Measurements from ENCODE around the gene PRSS27. TPM values are rescaled to one million over a fixed set of nuclear protein-coding genes. Genes with fewer than 3 reads are reported as not detected.

The PRSS27 gene
- total and polyA plus RNA-seq, 2 donors (not counting 3 experiments of a cell fraction or from before 2014, with no cell fraction given), result 0.33 to 0.53 TPM

DNA sequence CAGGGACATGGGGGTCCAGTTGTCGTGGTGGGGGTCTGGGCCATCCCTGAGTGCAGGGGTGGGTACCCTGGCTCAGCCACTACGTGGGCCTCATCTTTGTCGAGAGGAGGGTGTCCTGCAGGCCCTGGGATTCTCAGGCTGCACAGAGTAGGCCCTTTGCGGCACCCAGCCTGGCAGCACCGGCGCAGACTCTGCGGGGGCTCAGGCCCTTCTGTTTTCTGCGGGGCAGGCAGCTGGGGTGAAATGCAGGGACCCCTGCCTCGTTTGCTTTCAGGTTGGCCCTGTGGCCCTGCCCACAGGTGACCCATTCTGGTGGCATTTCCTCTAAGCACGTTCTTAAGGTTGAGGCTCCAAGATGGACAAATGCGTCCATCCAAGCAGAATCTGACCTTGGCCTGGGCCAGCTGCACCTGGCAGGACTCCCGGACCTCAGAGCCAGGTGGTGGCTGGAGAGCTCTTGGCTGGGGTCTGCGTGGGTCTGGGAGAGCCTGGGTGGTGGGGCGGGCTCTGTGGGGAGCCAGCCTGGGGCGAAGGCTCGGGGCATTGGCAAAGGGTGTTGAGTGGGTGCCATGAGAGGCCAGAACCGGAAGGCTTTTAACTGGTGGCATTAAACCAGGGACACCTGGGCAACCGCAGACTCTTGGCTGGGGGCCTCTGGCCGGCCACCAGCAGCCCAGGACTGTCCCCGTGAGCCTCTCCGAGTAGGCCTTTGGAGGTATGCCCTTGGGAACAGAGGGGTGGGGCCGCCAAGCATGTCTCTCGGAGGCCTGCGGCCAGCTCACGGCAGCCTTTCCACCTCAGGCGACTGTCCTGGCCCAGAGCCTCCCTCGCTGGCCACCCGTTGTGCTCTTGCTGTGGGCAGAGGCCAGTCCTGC is 16.9 kb downstream of the PRSS27 start:
- Histone ChIP-seq H3K27me3 (ENCODE audit: control insufficient read depth in 2 of 2, insufficient read depth in 2 of 2, low read length in 2 of 2) (no peaks in the 10 kb centered on the region), H3K9me1 (replicated peaks; ENCODE audit: control insufficient read depth, extremely low read depth, insufficient read depth, low read length) (no peaks in the 10 kb centered on the region), H3K9ac (replicated peaks; ENCODE audit: extremely low read depth, insufficient read depth, low read length) (no peak overlapping the region), H3K79me2 (ENCODE audit: control insufficient read depth, insufficient read depth, low read length) (no peaks in the 10 kb centered on the region), H3K27ac (ENCODE audit: insufficient read depth, low read depth, low read length) (no peak overlapping the region), H3K4me3 (replicated peaks in 1 of 3; ENCODE audit: insufficient read depth in 1 of 3, low read depth in 1 of 3, low read length in 3 of 3) (no peak overlapping the region), H4K20me1 (replicated peaks; ENCODE audit: control insufficient read depth, extremely low read depth, insufficient read depth, low read length) (no peaks in the 10 kb centered on the region), H2AFZ (ENCODE audit: low read depth, low read length) (no peak overlapping the region), H3K9me3 (replicated peaks; ENCODE audit: control insufficient read depth, insufficient read depth, low read length) (no peaks in the 10 kb centered on the region), H3K36me3 (ENCODE audit: control insufficient read depth in 2 of 2, extremely low read depth in 1 of 2, insufficient read depth in 2 of 2, low read length in 2 of 2) (peaks cover 3 to 54% of the 10 kb centered on the region in 2 experiments), H3K4me1 (ENCODE audit: control insufficient read depth, extremely low read depth, insufficient read depth, low read length) (no peaks in the 10 kb centered on the region), H3K4me2 (ENCODE audit: insufficient read depth, low read length) (no peak overlapping the region)
- dilution Hi-C loops (cut with MboI; ENCODE audit: extremely low pct_ligation_motif_present, low sequenced_read_pairs), result no loop called here
- CTCF ChIA-PET, result interaction anchor here (0.8 to 1.0 kb wide), 2 partner anchors 12 to 224 kb away, joined by 3 read pairs; no protein-coding TSS in a partner anchor
- no peak for TF ChIP-seq FOS (IDR thresholded peaks at IDR 0.05; ENCODE audit: borderline replicate concordance, insufficient read depth, low read length)
- no peak for TF ChIP-seq EZH2 (IDR thresholded peaks at IDR 0.05; ENCODE audit: borderline replicate concordance, low read depth, low read length, severe bottlenecking)
- TF ChIP-seq POLR2AphosphoS5 (IDR thresholded peaks at IDR 0.05; ENCODE audit: insufficient read depth, low read depth, low read length), result no peak
- no peak for TF ChIP-seq POLR2A (IDR thresholded peaks at IDR 0.05; ENCODE audit: low read depth, low read length)
- no peak for TF ChIP-seq JUN (IDR thresholded peaks at IDR 0.05; ENCODE audit: borderline replicate concordance, insufficient read depth, insufficient read length, low read depth)
- TF ChIP-seq, protein P1, sequence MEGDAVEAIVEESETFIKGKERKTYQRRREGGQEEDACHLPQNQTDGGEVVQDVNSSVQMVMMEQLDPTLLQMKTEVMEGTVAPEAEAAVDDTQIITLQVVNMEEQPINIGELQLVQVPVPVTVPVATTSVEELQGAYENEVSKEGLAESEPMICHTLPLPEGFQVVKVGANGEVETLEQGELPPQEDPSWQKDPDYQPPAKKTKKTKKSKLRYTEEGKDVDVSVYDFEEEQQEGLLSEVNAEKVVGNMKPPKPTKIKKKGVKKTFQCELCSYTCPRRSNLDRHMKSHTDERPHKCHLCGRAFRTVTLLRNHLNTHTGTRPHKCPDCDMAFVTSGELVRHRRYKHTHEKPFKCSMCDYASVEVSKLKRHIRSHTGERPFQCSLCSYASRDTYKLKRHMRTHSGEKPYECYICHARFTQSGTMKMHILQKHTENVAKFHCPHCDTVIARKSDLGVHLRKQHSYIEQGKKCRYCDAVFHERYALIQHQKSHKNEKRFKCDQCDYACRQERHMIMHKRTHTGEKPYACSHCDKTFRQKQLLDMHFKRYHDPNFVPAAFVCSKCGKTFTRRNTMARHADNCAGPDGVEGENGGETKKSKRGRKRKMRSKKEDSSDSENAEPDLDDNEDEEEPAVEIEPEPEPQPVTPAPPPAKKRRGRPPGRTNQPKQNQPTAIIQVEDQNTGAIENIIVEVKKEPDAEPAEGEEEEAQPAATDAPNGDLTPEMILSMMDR (IDR thresholded peaks at IDR 0.05; ENCODE audit: extremely low read depth in 1 of 2, insufficient read depth in 1 of 2, low read depth in 1 of 2, low read length in 2 of 2), result no peak
- TF ChIP-seq GATA2 (IDR thresholded peaks at IDR 0.05; ENCODE audit: insufficient read depth, insufficient read length, low read depth, low read length), result no peak
- TF ChIP-seq, protein P2, sequence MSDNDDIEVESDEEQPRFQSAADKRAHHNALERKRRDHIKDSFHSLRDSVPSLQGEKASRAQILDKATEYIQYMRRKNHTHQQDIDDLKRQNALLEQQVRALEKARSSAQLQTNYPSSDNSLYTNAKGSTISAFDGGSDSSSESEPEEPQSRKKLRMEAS (IDR thresholded peaks at IDR 0.05; ENCODE audit: insufficient read depth, insufficient read length), result no peak
- no peak for TF ChIP-seq MYC (IDR thresholded peaks at IDR 0.05; ENCODE audit: low read depth, low read length)
- no TSS peak for BruUV-seq (replicated peaks)
- POLR2A ChIA-PET, result no interaction called here
- FAIRE-seq (no peak), DNase-seq (ENCODE audit: low read depth, low spot score) (no peak)
- intact Hi-C loops (cut with micrococcal nuclease), result no loop called here

All from endothelial cell of umbilical vein (primary cell).